HG03135 (cell line): ENCODE data around the gene NTHL1.
A peak's percentile ranks its signal among the peaks of the same experiment; 100 is the strongest.

Experiments used
- ATAC-seq: cut with Tn5 transposase; IDR thresholded peaks from one replicate; pipeline ENCODE4 v1.9.1; 2021; ENCODE audit warnings: mild to moderate bottlenecking, moderate library complexity; ENCODE audit not compliant: unreplicated experiment

The NTHL1 gene

GRCh38 chr16:1998360-1998835 is 49.2 kb downstream of the NTHL1 start:
- no peak for ATAC-seq

- ATAC-seq = no peak
Measured at GRCh38 chr16:1997494-1998359, 49.9 kb downstream of the NTHL1 start.

- ATAC-seq = no peak
Measured at GRCh38 chr16:1993731-1994131, 53.9 kb downstream of the NTHL1 start.

- ATAC-seq = no peak
Measured at GRCh38 chr16:1992704-1993317, 54.8 kb downstream of the NTHL1 start.

- peak; percentile 47 for ATAC-seq
Measured at GRCh38 chr16:1991948-1992703, 55.5 kb downstream of the NTHL1 start.

GRCh38 chr16:1991588-1991947 is 56.1 kb downstream of the NTHL1 start:
- no peak for ATAC-seq

GRCh38 chr16:1991135-1991551 is 56.5 kb downstream of the NTHL1 start:
- no peak for ATAC-seq

GRCh38 chr16:1990351-1991134 is 57.1 kb downstream of the NTHL1 start:
- no peak for ATAC-seq

- no peak for ATAC-seq
Measured at GRCh38 chr16:1990101-1990350, 57.6 kb downstream of the NTHL1 start.
